HepG2 (cell line): ENCODE measurements around the gene USP28. TPM values are rescaled to one million over a fixed set of nuclear protein-coding genes. Genes with fewer than 3 reads are reported as not detected.

Experiments used
- ATAC-seq: fragments of 200-7000 bp; cut with Tn5 transposase; 3 replicates; pipeline ENCODE4 v1.9.1; 2020; ENCODE audit warnings: mild to moderate bottlenecking, moderate library complexity
- BruUV-seq: library from RNA; stranded (reverse); fragments of 400-500 nt; replicated peaks from 2 replicates; lab custom pipeline; 2021; lab: Mats Ljungman, UMichigan
- CTCF ChIA-PET: fragments of 300-600 bp; formaldehyde crosslinking; extraction: SDS; loops from one replicate; lab custom pipeline; 2021; ENCODE audit warnings: low total read pairs, inconsistent platforms, low intra/inter-chr PET ratio; lab: Yijun Ruan, JAX
- POLR2A ChIA-PET: fragments of 350-600 bp; sonication (Branson Sonifier 250); formaldehyde crosslinking; loops from one replicate; lab custom pipeline; 2020; ENCODE audit warnings: antibody characterized with exemption, inconsistent platforms; lab: Yijun Ruan, JAX
- DNase-seq: peaks from one replicate; pipeline ENCODE4 v3.0.0-alpha.2; 2015; ENCODE audit warnings: low spot score
- FAIRE-seq: peaks from 3 replicates; lab custom pipeline; 2011; peaks lifted over from hg19 to GRCh38; lab: Jason Lieb, UNC
- H2AFZ ChIP-seq: one replicate; pipeline ENCODE4 v1.6.1; 2011; ENCODE audit warnings: low read length, inconsistent platforms
- H3K27ac ChIP-seq: fragments of 300-600 bp; 3 replicates; pipeline ENCODE4 v1.8.0; 2011; ENCODE audit warnings: mixed run types, mild to moderate bottlenecking, mixed read lengths, low read length, inconsistent platforms; ENCODE audit not compliant: insufficient read depth; ENCODE audit errors: extremely low read length
- H3K27me3 ChIP-seq, 2 experiments: fragments of 200-600 bp in 1 of 2; 2 replicates in 1 of 2; 3 replicates in 1 of 2; pipeline versions ENCODE4 v1.6.0 to v1.8.0; 2011; ENCODE audit warnings: low read length in 2 of 2, mild to moderate bottlenecking in 2 of 2, moderate library complexity in 2 of 2, inconsistent platforms in 1 of 2; ENCODE audit not compliant: insufficient read depth in 2 of 2, control insufficient read depth in 1 of 2
- H3K36me3 ChIP-seq, 2 experiments: fragments of 200-600 bp in 1 of 2; replicated peaks in 1 of 2; 2 replicates in 1 of 2; 3 replicates in 1 of 2; pipeline versions ENCODE4 v1.5.1 to v1.8.0; 2011; ENCODE audit warnings: low read length in 2 of 2, inconsistent platforms in 1 of 2; ENCODE audit not compliant: insufficient read depth in 2 of 2, control insufficient read depth in 1 of 2
- H3K4me1 ChIP-seq: 2 replicates; pipeline ENCODE4 v1.5.1; 2012; ENCODE audit warnings: low read length, inconsistent platforms; ENCODE audit not compliant: insufficient read depth
- H3K4me2 ChIP-seq: 2 replicates; pipeline ENCODE4 v1.6.0; 2011; ENCODE audit warnings: low read depth, low read length, inconsistent platforms
- H3K4me3 ChIP-seq, 3 experiments: fragments of 200-600 bp in 1 of 3; sonication (generic), shearing (Covaris generic) in 1 of 3; replicated peaks in 1 of 3; 2 replicates each; pipeline ENCODE4 v1.5.1; 2011 to 2016; ENCODE audit warnings: low read length in 3 of 3, inconsistent platforms in 2 of 3, low read depth in 2 of 3, mild to moderate bottlenecking in 2 of 3, control low read depth in 1 of 3, mixed read lengths in 1 of 3; ENCODE audit not compliant: insufficient read depth in 1 of 3
- H3K79me2 ChIP-seq: one replicate; pipeline ENCODE4 v1.6.1; 2011; ENCODE audit warnings: low read length, inconsistent platforms; ENCODE audit not compliant: insufficient read depth
- H3K9ac ChIP-seq: 2 replicates; pipeline ENCODE4 v1.6.0; 2011; ENCODE audit warnings: mild to moderate bottlenecking, low read depth, low read length, inconsistent platforms; ENCODE audit not compliant: insufficient read depth
- H3K9me3 ChIP-seq: 2 replicates; pipeline ENCODE4 v1.5.1; 2012; ENCODE audit warnings: mild to moderate bottlenecking, low read length
- H4K20me1 ChIP-seq: 2 replicates; pipeline ENCODE4 v1.6.0; 2011; ENCODE audit warnings: inconsistent platforms, mild to moderate bottlenecking, low read length, moderate library complexity; ENCODE audit not compliant: insufficient read depth
- CBX1 ChIP-seq: IDR thresholded peaks from one replicate; pipeline ENCODE4 v1.6.1; 2016; ENCODE audit warnings: antibody characterized with exemption, low read depth
- FOXO1 ChIP-seq: sonication (generic); formaldehyde crosslinking; IDR thresholded peaks from 2 replicates; pipeline ENCODE4 v1.4.0; 2020; ENCODE audit warnings: missing genetic modification reagents
- GABPA ChIP-seq, 2 experiments: IDR thresholded peaks; 2 replicates each; pipeline ENCODE4 v1.6.1; 2011 to 2016; ENCODE audit warnings: low read depth in 2 of 2, low read length in 1 of 2, missing biosample characterization in 1 of 2, missing genetic modification characterization in 1 of 2
- NFYB ChIP-seq: sonication (generic); formaldehyde crosslinking; IDR thresholded peaks from 2 replicates; pipeline ENCODE4 v1.4.0; 2020; ENCODE audit warnings: missing genetic modification reagents
- SIN3A ChIP-seq: IDR thresholded peaks from 2 replicates; pipeline ENCODE4 v1.6.1; 2011; ENCODE audit warnings: low read depth, mild to moderate bottlenecking, control low read depth, low read length, borderline replicate concordance
- ZBTB14 ChIP-seq: sonication (generic); formaldehyde crosslinking; IDR thresholded peaks from 2 replicates; pipeline ENCODE4 v1.4.0; 2020; ENCODE audit warnings: missing genetic modification reagents
- ZBTB20 ChIP-seq: sonication (generic); formaldehyde crosslinking; IDR thresholded peaks from 2 replicates; pipeline ENCODE4 v1.8.1; 2023; ENCODE audit warnings: missing genetic modification reagents, low read depth, mild to moderate bottlenecking, borderline replicate concordance
- ZBTB39 ChIP-seq: sonication (generic); formaldehyde crosslinking; IDR thresholded peaks from 2 replicates; pipeline ENCODE4 v1.5.0; 2020; ENCODE audit warnings: missing genetic modification reagents
- ZBTB49 ChIP-seq: sonication (generic); formaldehyde crosslinking; IDR thresholded peaks from 2 replicates; pipeline ENCODE4 v1.4.0; 2020; ENCODE audit warnings: missing genetic modification reagents, borderline replicate concordance
- ZIK1 ChIP-seq: sonication (generic); formaldehyde crosslinking; IDR thresholded peaks from 2 replicates; pipeline ENCODE4 v1.5.0; 2020; ENCODE audit warnings: mild to moderate bottlenecking, low read depth, missing genetic modification reagents, borderline replicate concordance
- ZNF260 ChIP-seq: sonication (generic); formaldehyde crosslinking; IDR thresholded peaks from 2 replicates; pipeline ENCODE4 v1.4.0; 2020; ENCODE audit warnings: missing genetic modification reagents, low read depth, mild to moderate bottlenecking, borderline replicate concordance
- ZNF326 ChIP-seq: sonication (generic); formaldehyde crosslinking; IDR thresholded peaks from 2 replicates; pipeline ENCODE4 v1.4.0; 2020; ENCODE audit warnings: missing genetic modification reagents, borderline replicate concordance
- ZNF343 ChIP-seq: sonication (generic); formaldehyde crosslinking; IDR thresholded peaks from 2 replicates; pipeline ENCODE4 v1.4.0; 2020; ENCODE audit warnings: mild to moderate bottlenecking, missing genetic modification reagents
- ZNF484 ChIP-seq: sonication (generic); formaldehyde crosslinking; IDR thresholded peaks from 2 replicates; pipeline ENCODE4 v1.5.1; 2020; ENCODE audit warnings: mild to moderate bottlenecking, low read depth, missing genetic modification reagents, borderline replicate concordance
- ZNF556 ChIP-seq: sonication (generic); formaldehyde crosslinking; IDR thresholded peaks from 2 replicates; pipeline ENCODE4 v1.4.0; 2020; ENCODE audit warnings: mild to moderate bottlenecking, missing genetic modification reagents, borderline replicate concordance
- ZNF629 ChIP-seq: sonication (generic); formaldehyde crosslinking; conservative IDR thresholded peaks from 2 replicates; pipeline ENCODE4 v1.5.0; 2020; ENCODE audit warnings: missing genetic modification reagents
- ZNF83 ChIP-seq: sonication (generic); formaldehyde crosslinking; IDR thresholded peaks from 2 replicates; pipeline ENCODE4 v1.4.0; 2020; ENCODE audit warnings: missing genetic modification reagents, mild to moderate bottlenecking, borderline replicate concordance
- ZSCAN12 ChIP-seq: sonication (generic); formaldehyde crosslinking; IDR thresholded peaks from 2 replicates; pipeline ENCODE4 v1.9.0; 2021; ENCODE audit warnings: mild to moderate bottlenecking, missing genetic modification reagents
- WGBS: methylation state at CpG from one replicate; pipeline ENCODE4 v1.1.6; 2017; ENCODE audit warnings: low lambda C conversion rate; 5-methylcytosine and 5-hydroxymethylcytosine counted together
- in situ Hi-C: cut with HindIII; loops from 2 replicates; pipeline ENCODE4 v1.10.0; 2017; ENCODE audit warnings: low pct_unique_long_range_greater_than_20kb; ENCODE audit not compliant: extremely low pct_ligation_motif_present
- intact Hi-C: fragments of 100-400 bp; cut with micrococcal nuclease; formaldehyde crosslinking; loops from one replicate; pipeline ENCODE4 v1.10.0; 2022; ENCODE audit not compliant: unreplicated experiment
- polyA plus RNA-seq, 8 experiments: library from polyadenylated mRNA; depleted of rRNA in 3 of 8; stranded (reverse) in 7 of 8; unstranded in 1 of 8; fragments of >200 nt; fragmentation: Illumina TruSeq in 4 of 8; extraction: Trizol in 4 of 8; gene quantifications; 2 replicates each; pipeline versions ENCODE4 v1.2.1 to v1.2.3, GENCODE V29; 2011 to 2016; ENCODE audit warnings: low read depth in 4 of 8, missing spikeins in 1 of 8, mixed read lengths in 1 of 8; ENCODE audit not compliant: insufficient read depth in 1 of 8
- total RNA-seq, 5 experiments: library from RNA; depleted of rRNA; stranded (reverse); fragments of >200 nt; fragmentation: Illumina TruSeq; extraction: Trizol; gene quantifications; 2 replicates each; pipeline ENCODE4 v1.2.3, GENCODE V29; 2016; ENCODE audit warnings: low read depth in 1 of 5

Gene USP28
- total and polyA plus RNA-seq, 2 of the 13 experiments (the other 11 are each of a cell fraction or from before 2014, with no cell fraction given): 29.6 to 34.3 TPM

DNA sequence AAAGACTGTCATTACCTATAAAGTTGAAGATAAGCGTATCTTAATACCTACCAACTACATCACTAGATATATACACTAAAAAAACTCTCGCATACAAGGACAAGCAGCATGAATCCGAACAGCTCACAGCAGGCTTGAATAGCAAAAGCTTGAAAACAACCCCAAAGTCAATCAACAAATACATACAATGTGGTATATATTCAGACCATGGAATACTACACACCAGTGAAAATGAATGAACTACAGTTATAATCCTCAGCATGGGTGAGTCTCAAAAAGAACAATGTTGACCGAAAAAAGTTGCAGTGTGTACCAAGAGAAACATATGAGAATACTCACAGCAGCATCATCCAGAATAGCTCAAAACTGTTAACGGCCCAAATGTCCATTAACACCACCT is 25.2 kb downstream of the USP28 start:
- intact Hi-C loops (no loop called here), in situ Hi-C loops (no loop called here)
- Histone ChIP-seq H3K27ac (no peak overlapping the region), H3K4me2 (no peak overlapping the region), H3K4me3 (no peak overlapping the region), H3K9me3 (no peaks in the 10 kb centered on the region), H3K9ac (no peak overlapping the region), H3K4me1 (no peaks in the 10 kb centered on the region), H3K36me3 (peaks cover 8 to 39% of the 10 kb centered on the region in 2 experiments), H3K79me2 (no peaks in the 10 kb centered on the region), H3K27me3 (no peaks in the 10 kb centered on the region), H2AFZ (no peak overlapping the region), H4K20me1 (no peaks in the 10 kb centered on the region)
- TF ChIP-seq SIN3A (no peak), NFYB (CRISPR knock-in tag) (no peak), ZNF260 (CRISPR knock-in tag) (no peak), ZNF556 (CRISPR knock-in tag) (no peak), ZNF484 (CRISPR knock-in tag) (no peak), ZBTB49 (CRISPR knock-in tag) (no peak), FOXO1 (CRISPR knock-in tag) (no peak), ZNF343 (CRISPR knock-in tag) (no peak), ZBTB20 (no peak), ZSCAN12 (CRISPR knock-in tag) (no peak), GABPA (IDR thresholded peaks at IDR 0.05; ENCODE audit: low read depth, low read length) (no peak), GABPA (CRISPR knock-in tag; IDR thresholded peaks at IDR 0.05; ENCODE audit: low read depth) (no peak), CBX1 (no peak), ZNF326 (CRISPR knock-in tag) (no peak), ZIK1 (no peak), ZNF629 (no peak), ZNF83 (CRISPR knock-in tag) (no peak), ZBTB39 (CRISPR knock-in tag) (no peak), ZBTB14 (no peak)
- ChIA-PET POLR2A (no interaction called here), CTCF (no interaction called here)
- FAIRE-seq: no peak
- WGBS: over 99% methylated on average over 5 of the region's 5 CpGs
- BruUV-seq: no TSS peak
- no peak for ATAC-seq
- DNase-seq: no peak
